GM18505 (cell line): ENCODE results near the gene SYK.

Experiments used
- ATAC-seq: cut with Tn5 transposase; IDR thresholded peaks from one replicate; pipeline ENCODE4 v1.9.1; 2021; ENCODE audit not compliant: unreplicated experiment
- POLR2A ChIP-seq: IDR thresholded peaks from 4 replicates; pipeline ENCODE4 v1.6.1; 2011; ENCODE audit warnings: borderline replicate concordance; ENCODE audit not compliant: insufficient read depth, insufficient read length; ENCODE audit errors: extremely low read depth

SYK gene

GRCh38 chr9:90894986-90895687 lies 93.5 kb downstream of the SYK start:
- TF ChIP-seq POLR2A: no peak
- no peak for ATAC-seq

GRCh38 chr9:90895786-90896185 lies 94.2 kb downstream of the SYK start:
- no peak for TF ChIP-seq POLR2A

GRCh38 chr9:90896231-90896630 lies 94.6 kb downstream of the SYK start:
- ATAC-seq: no peak
- TF ChIP-seq POLR2A: no peak

More at GRCh38 chr9:90895786-90896185, 94.2 kb downstream of the SYK start:
- ATAC-seq: no peak

GRCh38 chr9:90898228-90898627 lies 96.6 kb downstream of the SYK start:
- no peak for ATAC-seq
- TF ChIP-seq POLR2A: no peak

DNA sequence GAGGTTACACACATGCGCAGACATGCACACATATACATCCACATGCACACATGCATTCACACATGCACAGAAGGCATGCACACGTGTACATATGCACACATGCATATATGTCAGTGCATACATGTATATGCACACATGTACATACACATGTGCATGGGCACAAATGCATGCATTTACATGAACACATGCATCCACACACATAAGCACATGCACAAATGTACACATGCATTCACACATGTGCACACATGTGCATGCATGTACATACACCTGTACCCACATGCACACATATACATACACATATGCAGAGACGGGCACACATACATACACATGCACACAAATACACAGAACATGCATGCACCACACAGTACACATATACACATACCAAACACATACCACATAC lies 97.7 kb downstream of the SYK start:
- no peak for TF ChIP-seq POLR2A
- ATAC-seq: no peak

DNA sequence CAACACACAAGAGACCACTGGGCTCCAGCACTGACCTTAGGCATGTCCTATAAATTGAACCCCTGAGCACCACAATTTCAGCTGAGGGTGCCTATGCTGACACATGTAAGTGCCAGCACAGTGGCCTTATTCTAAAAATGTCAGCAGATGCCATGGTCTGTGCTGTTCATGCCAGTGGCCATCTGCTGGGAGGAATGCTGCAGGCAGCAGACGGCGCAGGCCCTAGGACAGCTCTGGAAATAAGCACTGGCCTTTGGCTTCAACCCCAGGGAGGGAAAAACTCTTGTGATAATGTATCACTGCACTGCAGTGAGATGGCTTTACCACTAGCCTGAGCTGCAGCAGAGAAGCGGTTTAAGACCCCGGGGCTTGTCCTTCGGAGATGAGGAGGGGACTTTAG lies 98.5 kb downstream of the SYK start:
- TF ChIP-seq POLR2A: peak; percentile 1
- ATAC-seq: no peak

GRCh38 chr9:90901933-90902332 lies 100.3 kb downstream of the SYK start:
- no peak for ATAC-seq
- TF ChIP-seq POLR2A: no peak

DNA sequence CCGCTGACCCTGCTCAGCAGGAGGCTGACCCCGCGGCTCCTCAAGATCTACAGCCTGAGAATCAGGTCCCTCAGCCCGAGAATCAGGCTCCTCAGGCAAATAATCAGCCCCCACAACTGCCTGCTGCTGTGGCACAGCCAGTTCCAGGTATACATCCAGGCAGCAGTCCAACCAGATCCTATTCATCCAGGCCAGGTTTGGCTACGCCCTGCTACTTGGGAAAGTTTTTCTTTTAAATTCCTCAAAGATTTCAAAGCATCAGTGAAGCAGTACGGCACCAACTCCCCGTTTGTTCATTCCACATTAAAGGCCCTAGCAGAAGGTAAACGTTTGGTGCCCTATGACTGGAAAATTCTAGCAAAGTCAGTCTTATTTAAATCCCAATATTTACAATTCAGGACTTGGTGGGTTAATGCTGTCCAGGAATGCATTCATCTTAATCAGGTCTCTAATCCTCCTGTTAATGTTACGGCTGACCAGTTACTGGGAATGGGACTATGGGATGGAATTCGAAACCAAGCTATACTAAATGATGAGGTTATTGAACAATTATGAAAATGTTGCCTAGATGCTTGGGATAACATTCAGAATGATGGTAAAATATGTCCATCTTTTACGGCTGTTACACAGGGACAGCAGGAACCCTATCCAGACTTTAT lies 102.3 kb downstream of the SYK start:
- no peak for ATAC-seq

DNA sequence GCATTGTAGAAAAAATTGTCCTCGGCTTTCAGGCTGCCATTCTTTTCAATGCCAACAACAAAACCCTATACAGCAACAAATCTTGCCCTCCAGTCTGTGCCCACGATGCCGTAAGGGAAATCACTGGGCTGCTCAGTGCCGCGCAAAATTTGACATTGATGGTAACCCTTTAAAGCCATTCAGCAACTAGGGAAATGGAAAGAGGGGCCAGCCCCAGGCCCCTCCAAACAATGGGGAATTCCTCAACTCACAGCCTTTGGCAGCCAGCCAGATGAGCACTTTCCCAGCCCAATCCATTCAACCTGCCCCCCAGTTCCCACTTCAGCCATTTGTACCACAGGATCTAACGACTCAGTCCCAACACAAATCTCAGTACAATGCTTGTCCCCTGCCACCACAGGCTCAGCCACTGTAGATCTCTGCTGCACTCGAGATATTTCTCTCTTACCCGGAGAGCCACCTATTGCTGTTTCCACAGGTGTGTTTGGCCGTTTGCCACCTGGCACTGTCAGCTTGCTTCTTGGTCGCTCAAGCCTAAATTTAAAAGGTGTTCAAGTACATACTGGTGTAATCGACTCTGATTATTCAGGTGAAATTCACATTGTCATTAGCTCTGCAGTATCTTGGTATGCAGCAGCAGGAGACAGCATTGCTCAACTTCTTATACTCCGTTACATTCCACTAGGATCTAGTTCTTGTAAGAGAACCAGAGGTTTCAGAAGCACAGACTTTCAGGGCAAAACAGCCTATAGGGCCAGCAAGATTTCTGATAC lies 103.3 kb downstream of the SYK start:
- no peak for TF ChIP-seq POLR2A
- no peak for ATAC-seq

More for the DNA sequence above, 102.3 kb downstream of the SYK start:
- no peak for TF ChIP-seq POLR2A

DNA sequence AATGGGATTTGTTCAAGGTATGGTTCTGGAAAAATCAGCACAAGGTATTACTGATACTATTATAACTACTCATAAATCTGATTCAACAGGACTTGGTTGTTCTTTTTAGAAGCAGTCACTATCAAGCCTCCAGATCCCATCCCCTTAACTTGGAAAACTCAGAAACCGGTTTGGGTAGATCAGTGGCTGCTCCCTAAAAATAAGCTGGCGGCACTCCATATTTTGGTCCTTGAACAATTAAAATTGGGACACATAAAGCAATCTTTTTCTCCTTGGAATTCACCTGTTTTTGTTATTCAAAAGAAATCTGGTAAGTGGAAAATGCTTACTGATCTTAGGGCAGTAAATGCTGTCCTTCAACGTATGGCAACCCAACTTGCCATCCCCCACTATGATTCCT lies 104.2 kb downstream of the SYK start:
- no peak for TF ChIP-seq POLR2A
- no peak for ATAC-seq

- no peak for ATAC-seq
- TF ChIP-seq POLR2A: no peak
These were observed 104.9 kb downstream of the SYK start for GRCh38 chr9:90906316-90907055.

GRCh38 chr9:90907056-90907445 lies 105.4 kb downstream of the SYK start:
- no peak for ATAC-seq
- no peak for TF ChIP-seq POLR2A

- ATAC-seq: no peak
- TF ChIP-seq POLR2A: no peak
These were observed 106.2 kb downstream of the SYK start for GRCh38 chr9:90907790-90908189.
